HG02678 (cell line): ENCODE results near the gene RAB11FIP3.

ENCODE experiments used
- ATAC-seq: cut with Tn5 transposase; IDR thresholded peaks from one replicate; pipeline ENCODE4 v1.9.1; 2021; ENCODE audit warnings: mild to moderate bottlenecking, moderate library complexity; ENCODE audit not compliant: unreplicated experiment

Gene RAB11FIP3

DNA sequence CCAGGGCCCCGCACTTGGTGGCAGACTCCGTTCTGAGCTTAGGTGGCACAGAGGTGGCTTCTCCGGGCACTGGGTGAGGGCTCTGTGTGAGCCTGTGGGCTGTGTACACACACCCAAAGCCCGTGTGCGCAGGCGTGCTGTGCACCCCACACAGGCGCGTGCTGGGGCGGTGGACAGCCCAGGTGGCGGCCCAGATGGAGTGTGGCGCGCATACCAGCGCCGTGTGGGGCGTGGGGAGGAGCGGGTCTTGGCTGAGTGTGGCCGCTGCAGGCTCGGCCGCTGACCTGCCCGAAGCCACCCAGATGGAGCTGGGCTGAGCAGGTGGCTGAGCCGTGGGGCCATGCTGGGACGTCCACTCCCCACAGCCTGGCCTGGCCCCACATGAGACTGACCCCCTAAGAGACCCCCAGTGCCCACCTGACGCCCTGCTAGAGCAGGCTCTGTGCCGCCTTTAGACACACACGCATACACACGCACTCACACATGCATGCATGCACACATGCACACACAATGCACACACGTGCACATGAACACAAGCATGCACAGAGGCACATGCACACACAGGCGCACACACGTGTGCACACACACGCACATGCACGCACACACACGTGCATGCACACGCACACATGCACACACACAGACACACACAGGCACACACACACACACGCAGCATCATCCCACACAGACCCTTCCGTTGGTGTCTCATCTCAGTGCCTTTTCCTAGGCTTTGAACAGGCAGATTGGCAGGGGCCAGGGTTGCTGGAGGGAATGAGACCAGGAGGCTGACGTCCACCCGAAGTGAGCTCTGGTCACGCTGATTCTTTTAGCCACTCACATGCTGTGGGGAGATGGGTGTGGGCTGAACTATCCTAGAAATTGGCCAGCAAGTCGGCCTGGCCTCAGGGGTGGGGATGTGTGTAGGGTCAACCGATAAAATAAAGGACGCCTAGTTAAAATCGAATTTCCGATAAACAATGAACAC lies 136.8 kb downstream of the RAB11FIP3 start:
- ATAC-seq, result no peak

DNA sequence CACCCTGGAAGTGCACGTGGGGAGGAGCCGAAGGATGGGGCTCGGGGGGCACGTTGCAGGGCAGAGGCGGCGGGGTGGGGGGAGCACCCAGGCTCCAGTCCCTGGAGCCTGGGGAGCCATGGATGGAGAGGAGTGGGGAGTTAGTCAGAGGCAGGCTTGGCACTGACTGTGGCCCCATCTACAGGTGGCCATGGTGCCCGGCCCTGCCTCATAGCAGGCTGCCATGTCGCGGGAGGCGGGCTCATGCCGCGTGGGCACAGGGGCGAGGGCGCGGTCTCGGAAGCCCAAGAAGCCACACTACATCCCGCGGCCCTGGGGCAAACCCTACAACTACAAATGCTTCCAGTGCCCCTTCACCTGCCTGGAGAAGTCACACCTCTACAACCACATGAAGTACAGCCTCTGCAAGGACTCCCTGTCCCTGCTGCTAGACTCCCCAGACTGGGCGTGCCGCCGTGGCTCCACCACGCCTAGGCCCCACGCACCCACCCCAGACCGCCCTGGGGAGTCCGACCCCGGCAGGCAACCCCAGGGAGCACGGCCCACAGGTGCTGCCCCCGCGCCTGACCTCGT lies 137.7 kb downstream of the RAB11FIP3 start:
- ATAC-seq, result no peak

DNA sequence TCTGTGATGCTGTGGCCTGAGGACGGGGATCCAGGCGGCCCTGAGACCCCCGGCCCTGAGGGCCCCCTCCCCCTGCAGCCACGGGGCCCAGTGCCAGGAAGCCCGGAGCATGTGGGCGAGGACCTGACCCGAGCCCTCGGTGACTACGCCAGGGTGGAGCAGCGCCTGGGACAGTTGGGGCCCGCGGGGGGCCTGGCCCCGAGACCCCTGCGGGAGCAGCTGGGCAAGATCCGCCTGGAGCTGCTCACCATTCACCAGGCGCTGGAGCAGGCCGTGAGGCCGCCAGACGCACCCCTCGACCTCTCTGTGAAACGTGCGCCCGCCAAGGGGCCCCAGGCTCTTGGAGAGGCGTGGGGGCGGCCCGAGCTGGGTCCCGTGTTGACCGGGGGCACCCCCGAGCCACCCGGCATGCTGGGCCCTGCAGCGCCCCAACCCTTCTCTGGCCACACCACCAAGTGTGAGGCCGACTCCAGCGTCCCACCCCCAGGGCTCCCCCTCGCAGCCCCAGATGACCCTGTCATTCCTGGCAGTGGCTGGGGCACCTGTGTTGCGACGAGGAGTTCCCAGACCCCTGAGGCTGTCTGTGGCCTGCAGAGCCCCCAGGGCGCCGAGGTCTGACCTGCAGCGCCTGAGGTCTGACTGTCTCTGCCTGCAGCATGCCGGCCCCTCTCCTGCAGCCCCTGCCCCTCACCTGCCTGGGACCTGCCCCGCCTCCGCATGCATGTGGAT lies 139.4 kb downstream of the RAB11FIP3 start:
- no peak for ATAC-seq

DNA sequence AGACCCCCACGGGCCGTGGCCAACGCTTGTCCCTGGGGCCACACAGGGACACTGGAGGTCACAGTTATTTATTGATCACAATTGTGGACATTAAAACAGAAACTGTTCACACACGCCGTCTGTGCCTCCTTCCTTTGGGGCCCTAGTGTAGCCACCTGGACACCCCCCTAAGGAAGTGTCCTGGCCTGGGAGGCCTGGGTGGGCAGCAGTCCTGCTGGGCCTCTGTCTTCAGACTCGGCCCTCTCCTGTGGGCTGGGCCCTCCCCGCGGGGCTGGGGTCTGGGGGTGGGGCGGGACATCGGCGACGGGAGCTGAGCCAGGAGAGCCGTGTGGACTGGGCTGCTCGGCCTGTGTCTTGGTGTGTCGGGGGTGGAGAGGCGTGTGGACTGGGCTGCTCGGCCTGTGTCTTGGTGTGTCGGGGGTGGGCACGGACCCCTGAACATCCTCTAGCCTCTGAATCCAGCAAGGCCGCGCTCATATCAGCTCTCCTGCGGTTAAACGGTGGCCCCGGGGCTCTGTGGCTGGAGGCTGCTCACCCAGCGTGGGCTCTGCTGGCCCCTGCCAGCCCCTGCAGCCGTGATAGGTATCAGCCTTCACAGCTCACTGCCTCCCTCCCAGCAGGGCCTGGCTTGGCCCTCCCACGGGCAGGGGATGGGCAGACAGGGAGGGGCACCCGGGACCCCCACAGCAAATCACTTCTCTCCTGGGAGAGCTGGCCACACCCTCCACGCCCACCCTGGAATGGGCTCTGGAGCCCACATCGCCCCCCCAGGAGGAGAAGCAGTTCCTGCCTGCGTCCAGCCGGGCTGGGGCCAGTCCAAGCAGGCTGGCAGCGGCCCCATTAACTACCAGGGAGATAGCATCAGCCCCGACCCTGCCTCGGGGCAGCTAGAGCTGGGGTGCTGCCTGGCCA lies 140.2 kb downstream of the RAB11FIP3 start:
- no peak for ATAC-seq

DNA sequence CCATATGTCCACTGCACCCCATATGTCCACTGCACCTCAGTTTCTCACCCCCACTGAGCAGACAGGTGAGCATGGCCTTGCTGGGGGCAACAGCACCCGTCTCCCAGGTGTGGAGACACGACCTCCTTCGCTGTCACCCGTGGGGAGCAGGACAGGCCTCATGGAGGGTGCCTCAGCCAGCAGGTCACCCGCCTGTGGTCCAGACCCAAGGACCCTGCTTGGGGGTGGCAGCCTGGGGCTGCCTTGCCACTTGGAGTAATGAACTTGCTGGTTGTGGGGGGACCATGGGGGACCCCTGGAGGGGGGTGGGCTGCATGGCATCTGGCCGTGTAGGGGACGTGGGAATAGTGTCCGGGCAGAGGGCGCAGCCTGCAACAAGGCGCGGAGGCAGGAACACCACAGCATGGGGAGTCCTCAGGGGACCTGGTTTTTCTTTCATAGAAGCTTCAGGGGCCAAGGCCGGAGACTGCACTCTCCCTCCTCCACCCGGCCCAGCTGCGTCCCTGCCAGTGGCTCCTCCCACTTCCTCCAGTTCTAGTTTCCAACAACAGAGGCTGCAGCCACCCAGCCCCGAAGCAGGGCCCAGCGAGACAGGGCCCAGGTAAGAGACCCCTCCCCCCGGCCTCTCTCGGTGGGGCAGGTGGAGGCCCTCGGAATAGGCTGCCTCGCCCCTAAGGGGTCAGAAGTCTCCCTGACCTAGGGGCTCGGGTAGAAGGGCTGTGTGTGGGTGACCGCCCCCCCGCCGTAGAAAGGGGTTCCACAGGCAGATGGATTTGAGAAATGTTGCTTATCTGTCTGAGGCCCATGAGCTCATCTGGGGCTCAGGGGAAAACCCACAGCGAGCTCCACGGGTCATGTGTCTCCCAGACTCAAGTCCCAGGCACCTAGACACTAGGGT lies 141.3 kb downstream of the RAB11FIP3 start, which contains the start of gene NHLRC4:
NHLRC4 (plus strand) TSS at position 531 of the 898 bp plus-strand sequence. CDS start 1,043 bp downstream, outside the sequence.
- ATAC-seq, result peak; percentile 45

DNA sequence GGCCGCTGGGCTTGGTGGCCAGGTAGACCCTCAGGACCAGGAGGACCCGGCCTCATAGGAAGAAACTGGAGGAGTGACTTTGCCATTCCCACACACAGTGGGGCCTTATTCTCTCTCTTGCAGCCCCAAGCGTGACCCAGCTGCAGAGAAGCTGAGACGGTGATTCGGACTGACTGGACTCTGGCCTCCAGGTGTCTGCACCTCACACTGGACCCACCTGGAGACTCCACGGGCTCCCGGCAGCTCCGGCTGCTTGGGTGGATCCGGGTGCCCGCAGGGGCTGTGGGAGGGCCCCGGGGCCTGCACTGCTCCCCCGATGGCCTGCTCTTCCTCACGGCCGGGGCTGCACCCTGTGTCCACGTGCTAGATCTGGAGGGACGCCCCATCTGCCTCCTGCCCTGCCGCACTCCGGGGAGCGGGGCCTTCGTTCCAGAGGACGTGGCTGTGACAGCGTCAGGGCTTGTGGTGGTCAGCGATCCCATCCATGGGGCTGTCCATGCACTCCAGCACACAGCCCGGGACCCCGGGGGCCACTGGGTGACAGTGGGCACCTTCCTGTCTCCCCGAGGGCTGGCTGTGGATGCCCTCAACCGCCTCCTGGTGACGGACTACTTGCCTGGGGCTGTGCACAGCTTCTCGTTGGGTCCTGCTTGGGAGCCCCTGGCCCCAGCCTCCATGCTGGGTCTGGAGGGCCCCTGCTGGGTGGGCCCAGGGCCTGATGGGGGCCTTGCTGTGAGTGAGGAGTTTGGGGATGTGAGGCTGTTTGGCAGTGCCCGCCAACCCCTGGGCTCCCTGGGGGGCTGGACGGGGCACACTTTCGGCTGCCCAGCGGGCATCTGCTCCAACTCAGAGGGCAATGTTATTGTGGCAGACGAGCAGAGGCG lies 142.2 kb downstream of the RAB11FIP3 start:
- no peak for ATAC-seq

DNA sequence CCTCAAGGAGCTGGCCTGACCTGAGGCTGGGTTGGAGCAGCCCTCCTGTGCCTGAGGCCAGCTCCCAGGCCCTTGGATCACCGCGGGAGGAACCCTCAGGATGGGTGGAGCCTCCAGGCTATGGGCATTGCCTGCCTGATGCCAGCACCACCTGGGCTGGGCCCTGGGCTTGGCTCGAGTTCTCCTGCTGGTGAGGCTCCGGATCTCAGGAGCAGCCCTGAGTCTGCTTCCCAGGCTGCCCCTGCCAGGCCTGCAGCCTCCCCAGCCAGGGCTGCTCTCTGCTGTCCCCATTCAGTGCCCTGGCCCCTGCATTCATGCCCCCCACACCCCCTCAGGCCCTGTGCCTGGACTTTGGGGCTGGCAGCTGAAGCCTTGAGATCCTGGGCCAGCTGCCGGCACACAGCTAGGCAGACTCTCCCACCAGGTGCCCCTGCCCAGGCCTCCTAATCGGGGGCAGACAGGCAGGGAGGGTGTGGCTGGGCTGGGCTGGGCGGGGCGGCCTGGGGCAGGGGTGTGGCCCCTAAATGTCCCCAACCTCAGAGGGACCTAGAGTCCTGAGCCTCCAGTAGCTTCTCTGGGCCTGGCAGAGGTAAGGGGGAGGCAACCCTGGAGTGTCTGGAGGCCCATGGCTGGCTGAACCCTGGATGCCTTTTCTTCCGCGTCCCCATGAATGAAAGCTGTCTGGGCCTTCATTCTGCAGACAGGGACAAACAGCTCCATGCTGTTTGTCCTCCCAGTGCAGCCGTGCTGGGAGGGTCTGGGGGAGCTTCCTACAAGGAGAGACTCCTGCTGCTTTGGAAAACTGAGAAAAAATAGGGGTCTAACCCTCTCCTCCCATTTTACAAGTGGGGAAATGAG lies 143.2 kb downstream of the RAB11FIP3 start:
- no peak for ATAC-seq

DNA sequence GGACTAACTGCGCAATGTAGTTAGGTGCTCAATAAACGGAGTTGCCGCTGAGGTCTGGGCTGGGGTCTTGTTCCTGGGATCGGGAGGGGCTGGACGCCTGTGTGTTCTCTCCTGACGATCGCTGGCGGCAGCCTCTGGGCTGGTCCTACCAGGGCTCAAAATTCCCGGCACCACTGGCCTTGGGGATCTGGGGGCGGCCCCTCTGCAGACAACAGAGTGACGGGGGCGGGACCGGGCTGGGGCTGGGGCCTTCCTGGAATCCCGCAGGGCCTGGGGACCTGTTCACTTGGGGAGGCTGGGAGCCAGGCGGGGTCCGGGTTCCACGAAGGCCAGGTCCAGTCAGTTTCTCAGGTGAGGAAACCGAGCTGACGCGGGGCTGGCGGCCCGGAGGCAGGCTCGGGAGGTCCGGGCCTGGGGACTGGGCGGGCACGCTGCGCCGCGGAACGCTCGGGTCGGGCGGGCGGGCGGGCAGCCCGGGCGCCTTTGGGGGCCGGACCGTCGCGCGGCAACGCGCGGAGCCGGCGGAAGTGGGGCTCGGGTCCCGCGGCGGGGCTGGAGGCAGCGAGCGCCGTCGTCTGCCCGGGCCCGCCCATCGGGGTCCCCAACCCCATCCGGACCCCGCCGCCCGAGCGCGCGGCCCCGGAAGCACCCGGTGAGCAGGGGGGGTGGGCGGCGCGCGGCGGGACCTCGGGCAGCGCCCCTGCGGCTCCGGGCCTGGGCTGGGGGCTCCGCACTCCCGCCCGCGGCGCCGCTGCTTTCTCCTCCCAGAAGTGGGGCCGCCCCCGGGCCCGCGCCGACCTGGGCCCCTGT lies 144.2 kb downstream of the RAB11FIP3 start, which contains the start of gene PIGQ:
PIGQ (plus strand) TSS at position 524 of the 810 bp plus-strand sequence. CDS start 4,107 bp downstream, outside the sequence.
- peak; percentile 61 for ATAC-seq
